Dermis blood vessel endothelial cell (primary cell): ENCODE results near the gene COL28A1. TPM values are rescaled to one million over a fixed set of nuclear protein-coding genes. Genes with fewer than 3 reads are reported as not detected.
"Not testable (repeated sequence)": the region's sequence is repeated elsewhere in the genome, so short reads cannot be mapped to it uniquely, and the experiment has no call there.

ENCODE experiments used
- DNase-seq: peaks from one replicate; pipeline ENCODE4 v3.0.0; 2010
- total RNA-seq: library from RNA; depleted of rRNA; stranded (reverse); fragments of >200 nt; gene quantifications from 2 replicates; pipeline ENCODE4 v1.2.3, GENCODE V29; 2014

The COL28A1 gene
- total RNA-seq, 1 donor from 2014 or later = 0.17 TPM

DNA sequence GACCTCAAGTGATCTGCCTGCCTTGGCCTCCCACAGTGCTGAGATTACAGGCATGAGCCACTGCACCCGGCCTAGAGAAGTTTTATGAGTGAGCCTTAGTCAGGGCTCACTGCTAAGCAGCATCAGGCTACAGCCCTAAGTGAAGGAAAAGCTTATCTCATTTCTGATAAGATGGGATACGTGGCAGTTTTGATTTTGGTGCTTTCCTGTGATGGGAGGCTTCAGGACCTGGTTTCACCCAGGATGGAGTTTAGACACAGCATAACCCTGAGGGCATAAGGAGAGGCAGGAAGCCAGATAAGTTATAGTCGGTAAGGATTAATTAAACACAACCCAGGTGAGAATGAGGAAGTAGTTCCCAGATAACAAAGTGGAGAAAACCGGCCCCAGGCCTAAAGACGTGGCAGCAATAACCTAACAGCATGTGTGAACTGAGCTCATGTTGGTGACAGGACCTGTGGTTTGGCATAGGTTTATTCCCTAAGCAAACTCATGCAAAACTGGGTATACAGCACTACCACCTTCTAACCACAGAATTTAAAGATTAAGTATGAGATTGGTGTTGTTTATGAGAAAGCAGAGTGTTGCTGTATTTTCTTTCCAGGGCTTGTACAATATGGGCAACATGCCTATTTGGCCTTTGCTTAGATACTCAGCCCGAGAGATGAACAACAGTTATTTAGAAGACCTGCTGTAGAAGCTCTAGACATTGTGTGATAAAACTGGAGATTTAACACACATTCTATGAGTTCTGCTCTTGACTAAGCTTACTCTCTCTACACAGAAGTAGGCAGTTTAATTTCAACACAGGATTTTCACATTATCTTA lies 119.4 kb downstream of the COL28A1 start:
- no peak for DNase-seq

- DNase-seq = no peak
Measured at GRCh38 chr7:7414791-7415603, 120.7 kb downstream of the COL28A1 start.

DNA sequence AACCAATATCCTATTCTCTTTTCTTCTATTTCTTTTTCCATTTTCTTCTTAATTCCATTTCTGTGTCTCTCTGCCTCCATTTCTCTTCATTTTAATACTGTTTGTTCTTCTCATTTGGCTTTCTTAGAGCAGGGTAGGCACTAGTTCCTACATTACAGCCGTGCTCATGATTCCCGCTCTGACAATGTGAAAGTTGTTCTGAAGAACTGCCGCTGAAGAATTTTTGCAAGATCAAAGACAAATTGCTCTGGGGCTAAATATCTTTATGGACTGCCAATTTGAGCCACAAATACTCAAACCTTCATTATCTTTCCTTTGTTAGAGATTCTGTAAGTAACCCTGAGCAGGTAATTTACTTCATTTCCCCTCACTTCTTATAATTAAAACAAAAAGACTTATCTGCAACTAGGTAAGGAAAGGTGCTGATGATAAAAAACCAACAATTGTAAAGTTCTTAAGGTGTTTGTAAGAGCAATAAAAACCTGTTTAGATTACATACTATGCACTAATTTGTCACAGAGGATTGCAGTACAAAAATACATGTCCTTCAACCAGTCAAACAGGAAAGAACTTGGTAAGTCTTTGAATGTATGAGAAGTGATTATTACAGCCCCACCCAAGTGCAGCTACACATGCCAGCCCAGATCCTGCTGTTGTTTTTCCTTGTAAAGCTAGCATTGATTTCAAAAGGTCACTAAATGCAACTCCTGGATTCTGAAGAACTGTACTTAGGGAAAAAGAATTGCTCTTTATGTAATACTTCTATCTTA lies 127.5 kb downstream of the COL28A1 start:
- no peak for DNase-seq

DNA sequence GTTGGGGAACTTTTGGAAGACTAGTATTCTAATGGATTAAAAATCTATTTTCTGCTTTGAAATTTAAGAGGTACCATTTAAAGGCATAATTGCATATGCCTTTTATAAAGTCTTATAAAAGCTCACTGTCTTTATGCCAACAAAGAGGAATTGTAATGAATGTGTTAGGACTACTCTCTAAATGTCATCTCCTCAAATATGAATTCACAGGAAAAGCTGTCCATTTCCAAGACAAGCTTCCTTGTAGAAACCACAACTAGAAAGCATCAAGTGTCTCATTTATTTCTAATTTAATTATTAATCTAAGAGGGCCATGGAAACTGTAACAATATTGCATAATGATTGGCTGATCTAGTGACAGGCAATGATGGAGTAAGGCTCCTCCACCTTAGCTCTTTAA lies 130.2 kb downstream of the COL28A1 start:
- no peak for DNase-seq

DNA sequence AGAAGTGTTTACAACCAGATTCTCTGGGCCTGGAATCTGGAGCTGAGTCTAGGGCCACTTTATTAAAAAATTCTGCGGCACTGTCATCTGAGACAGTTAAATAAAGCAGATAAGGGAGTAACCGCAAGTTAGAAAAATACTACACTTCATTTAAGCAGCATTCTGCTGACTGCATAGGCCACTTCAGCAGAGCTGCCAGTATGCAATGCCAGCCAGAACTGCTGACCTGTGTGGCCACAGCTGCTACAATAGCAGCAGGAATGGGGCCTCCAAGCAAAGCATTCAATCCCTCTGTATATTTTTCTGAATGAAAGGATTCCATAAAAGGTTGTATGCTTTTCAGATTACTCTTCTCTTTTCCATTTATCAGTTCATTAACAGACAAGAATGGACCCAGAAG lies 136.0 kb downstream of the COL28A1 start:
- DNase-seq = no peak

DNA sequence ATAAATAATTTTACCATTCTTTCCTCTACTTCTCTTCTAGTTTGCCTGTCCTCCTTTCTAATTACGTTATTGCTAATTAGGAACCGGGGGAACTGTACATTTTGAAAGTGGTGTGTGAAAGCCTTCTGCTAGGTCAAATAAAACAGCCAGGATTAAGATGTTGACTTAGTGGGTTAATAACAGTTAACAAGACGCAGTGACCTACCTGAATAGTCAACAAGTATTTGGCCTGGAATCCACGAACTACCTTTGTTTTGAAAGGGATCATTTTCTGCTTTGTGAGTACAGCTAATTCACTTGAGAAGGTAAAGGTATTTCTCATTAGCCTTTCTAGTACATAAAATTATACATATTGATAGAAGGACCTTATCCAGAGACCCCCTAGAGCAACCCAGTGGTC lies 139.9 kb downstream of the COL28A1 start:
- DNase-seq = no peak

- DNase-seq = not testable (repeated sequence)
Measured at GRCh38 chr7:7388164-7388563, 147.5 kb downstream of the COL28A1 start.

- no peak for DNase-seq
Measured at GRCh38 chr7:7385421-7385820, 150.3 kb downstream of the COL28A1 start.

GRCh38 chr7:7384228-7384627 lies 151.4 kb downstream of the COL28A1 start:
- DNase-seq = no peak

GRCh38 chr7:7375538-7375937 lies 160.1 kb downstream of the COL28A1 start:
- DNase-seq = no peak

GRCh38 chr7:7370076-7370475 lies 165.6 kb downstream of the COL28A1 start:
- DNase-seq = no peak

DNA sequence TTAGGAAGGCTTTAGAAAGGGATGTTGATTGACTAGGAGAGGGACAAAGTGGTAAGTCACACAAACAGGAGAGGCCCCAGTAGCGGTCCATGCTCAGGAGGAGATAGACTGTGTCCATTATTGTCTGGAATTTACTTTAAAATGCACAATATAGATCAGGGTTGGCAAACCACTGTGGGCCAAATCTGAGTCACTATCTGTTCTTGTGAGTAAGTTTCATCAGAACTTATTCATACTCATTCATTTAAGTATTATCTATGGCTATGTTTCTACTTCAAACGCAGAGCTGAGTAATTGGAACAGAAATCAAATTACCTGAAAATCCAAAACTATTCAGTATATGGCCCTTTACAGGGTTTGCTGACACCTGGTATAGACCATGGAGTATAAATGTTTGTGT lies 166.5 kb downstream of the COL28A1 start:
- no peak for DNase-seq

DNA sequence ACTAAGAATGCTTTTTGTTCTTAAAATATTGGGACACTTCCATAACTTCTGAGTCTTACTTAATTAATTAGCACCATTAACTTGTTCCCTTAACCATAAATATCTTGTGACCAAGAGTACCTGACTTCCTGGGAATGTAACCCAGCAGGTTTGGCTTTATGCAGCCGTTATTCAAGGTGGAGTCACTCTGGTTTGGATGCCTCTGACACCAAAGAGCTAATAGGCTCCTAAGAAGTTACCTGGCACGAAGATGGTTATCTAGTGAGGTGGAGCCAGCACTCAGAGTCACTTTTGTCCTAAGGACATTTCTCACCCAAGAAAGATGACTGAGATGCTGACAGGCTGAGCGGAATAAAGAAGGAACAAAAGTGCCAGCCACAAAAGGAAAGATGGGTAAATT lies 181.0 kb downstream of the COL28A1 start:
- DNase-seq = no peak

DNA sequence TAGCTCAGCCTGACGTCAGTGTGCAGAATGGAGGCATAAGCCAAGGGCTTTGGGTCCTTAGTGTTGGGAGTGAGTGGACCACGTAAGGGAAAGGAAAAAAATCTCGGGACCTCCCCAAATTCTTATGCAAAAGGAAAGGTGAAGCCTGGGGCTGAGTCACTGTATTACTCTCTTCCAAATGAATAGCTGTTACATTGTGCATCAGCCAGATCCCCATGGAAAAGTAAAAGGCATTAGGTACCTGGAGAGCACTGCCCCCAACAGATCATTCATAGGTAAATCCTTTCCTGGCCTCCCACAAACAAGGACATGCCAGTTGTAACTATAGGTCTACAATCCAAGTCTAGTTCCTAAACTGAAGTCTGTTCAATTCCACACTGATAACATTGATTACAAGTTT lies 182.8 kb downstream of the COL28A1 start:
- DNase-seq = no peak

DNA sequence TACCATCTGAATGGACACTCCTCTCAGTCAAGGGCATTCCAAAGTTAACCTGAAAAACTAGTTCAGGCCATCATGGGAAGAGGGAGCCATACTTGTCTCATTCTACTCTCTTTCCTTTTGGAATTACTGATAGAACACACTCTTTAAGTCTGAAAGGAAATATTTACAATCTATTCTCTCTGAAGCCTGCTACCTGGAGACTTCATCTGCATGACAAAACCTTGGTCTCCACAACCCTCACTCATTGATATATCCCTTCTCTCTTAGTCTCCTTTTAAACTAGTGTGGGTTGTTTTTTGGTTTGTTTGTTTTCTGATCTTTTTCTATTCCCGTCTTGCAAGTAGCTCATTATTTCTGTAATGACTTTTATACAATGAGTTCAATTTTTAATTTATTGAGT lies 183.8 kb downstream of the COL28A1 start:
- no peak for DNase-seq

DNA sequence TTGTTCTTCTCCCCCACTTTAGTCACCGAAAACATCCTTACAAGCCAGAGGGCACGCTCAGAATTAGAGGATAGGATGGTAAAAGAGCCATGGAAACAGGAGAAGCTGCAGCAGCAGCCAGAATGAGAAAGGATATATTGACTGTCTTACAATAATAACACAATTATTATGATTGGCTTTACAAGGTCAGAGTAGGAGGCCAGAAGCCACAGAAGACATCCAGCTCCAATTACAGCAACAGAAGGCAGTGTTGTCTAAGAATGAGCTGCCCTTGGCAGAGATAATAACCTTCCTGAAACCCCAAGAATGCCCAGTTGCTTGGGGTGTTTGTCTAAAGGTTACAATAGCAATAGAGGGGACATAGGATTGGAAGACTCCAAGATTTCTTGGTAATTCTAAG lies 184.5 kb downstream of the COL28A1 start:
- DNase-seq = no peak

- no peak for DNase-seq
Measured at GRCh38 chr7:7349156-7349555, 186.5 kb downstream of the COL28A1 start.

DNA sequence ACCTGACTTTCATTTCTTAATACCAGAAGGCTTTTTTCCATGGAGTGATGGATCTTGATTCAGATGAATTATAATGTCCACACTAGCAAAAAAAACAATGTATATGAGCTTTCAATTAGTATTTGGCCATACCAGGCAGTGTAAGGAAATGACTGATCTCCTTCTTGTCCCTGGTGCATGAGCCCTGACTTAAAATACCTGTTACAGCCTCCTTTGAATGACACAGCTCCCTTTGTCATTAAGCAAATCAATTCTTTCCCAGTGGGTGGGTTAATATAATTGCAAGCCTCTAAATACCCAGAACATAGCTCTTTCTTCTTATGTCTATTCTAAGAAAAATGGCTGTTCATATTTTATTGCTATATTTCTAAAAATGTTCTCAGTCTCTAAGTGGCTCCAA lies 188.6 kb downstream of the COL28A1 start:
- DNase-seq = no peak

DNA sequence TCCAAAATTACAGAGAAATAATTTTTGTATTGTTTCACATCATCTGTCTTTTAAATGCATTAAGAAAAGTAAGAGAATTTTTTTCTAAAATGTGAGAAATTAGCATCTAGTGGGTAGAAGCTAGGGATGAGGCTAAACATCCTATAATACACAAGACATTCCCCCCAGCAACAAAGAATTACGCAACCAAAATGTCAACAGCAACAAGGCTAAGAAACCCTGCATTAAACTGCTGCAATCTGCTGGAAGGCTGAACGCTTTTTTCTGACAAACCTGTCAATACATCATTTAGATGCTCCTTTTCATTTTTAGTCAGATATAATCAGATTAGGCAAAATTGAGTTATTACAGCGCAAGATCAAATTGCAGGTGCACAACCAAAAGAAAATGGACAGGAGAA lies 191.1 kb downstream of the COL28A1 start:
- no peak for DNase-seq

- DNase-seq = no peak
Measured at GRCh38 chr7:7335909-7336308, 199.8 kb downstream of the COL28A1 start.

DNA sequence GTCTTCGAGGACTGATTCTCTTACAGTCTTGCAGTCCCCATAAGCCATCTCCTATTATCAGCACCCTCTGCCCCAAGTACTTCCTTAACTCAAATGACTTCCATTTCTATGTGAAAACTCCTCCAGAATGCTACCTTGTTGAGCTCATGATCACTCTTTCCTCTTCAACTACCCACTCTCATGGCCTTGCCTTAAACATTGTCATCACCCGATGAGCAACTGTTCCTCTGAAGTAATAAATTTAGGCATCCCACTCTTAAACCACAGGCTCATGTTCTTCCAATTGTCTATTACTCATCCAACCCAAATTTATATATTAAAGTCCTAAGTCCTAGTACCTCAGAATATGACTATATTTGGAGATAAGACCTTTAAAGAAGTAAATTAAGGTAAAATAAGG lies 200.5 kb downstream of the COL28A1 start:
- no peak for DNase-seq

DNA sequence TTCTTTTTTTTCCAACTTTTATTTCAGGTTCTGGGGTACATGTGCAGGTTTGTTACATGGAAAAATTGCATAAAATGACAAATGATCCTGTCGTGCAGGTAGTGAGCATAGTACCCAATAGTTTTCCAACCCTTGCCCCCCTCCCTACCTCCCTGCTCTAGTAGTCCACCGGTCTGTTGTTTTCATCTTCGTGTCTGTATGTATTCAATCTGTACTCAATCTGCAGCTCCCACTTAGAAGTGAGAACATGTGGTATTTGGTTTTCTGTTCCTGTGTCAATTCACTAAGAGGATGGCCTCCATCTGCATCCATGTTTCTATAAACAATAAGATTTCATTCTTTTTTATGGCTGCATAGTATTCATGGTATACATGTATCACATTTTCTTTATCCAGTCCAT lies 202.1 kb downstream of the COL28A1 start:
- DNase-seq = no peak

GRCh38 chr7:7331523-7331922 lies 204.2 kb downstream of the COL28A1 start:
- DNase-seq = no peak
